Measurements from ENCODE around the gene MALT1. TPM values are rescaled to one million over a fixed set of nuclear protein-coding genes. Genes with fewer than 3 reads are reported as not detected.

MALT1 gene
- total RNA-seq, 1 donor from 2014 or later, result 14.5 TPM

GRCh38 chr18:58632552-58632951 lies 38.7 kb upstream of the MALT1 start:
- Histone ChIP-seq H3K27me3 (no peaks in the 10 kb centered on the region), H3K36me3 (no peaks in the 10 kb centered on the region), H3K9me3 (no peaks in the 10 kb centered on the region), H3K4me3 (no peak overlapping the region), H3K27ac (no peak overlapping the region), H3K4me1 (no peaks in the 10 kb centered on the region)
- DNase-seq (ENCODE audit: low spot score in 2 of 2), result no peak
- intact Hi-C loops (cut with DNase I), result no loop called here
- no peak for TF ChIP-seq CTCF (IDR thresholded peaks at IDR 0.05)

- no peak overlapping the region for H3K27ac ChIP-seq
- intact Hi-C loops (cut with DNase I), result no loop called here
- no peaks in the 10 kb centered on the region for H3K36me3 ChIP-seq
- no peaks in the 10 kb centered on the region for H3K4me1 ChIP-seq
- H3K4me3 ChIP-seq, result no peak overlapping the region
- no peaks in the 10 kb centered on the region for H3K9me3 ChIP-seq
- no peak for DNase-seq (ENCODE audit: low spot score in 2 of 2)
- no peak for TF ChIP-seq CTCF (IDR thresholded peaks at IDR 0.05)
- H3K27me3 ChIP-seq, result no peaks in the 10 kb centered on the region
Observed at GRCh38 chr18:58633874-58634273, 37.4 kb upstream of the MALT1 start.

- no peak for TF ChIP-seq CTCF (IDR thresholded peaks at IDR 0.05)
- Histone ChIP-seq H3K9me3 (no peaks in the 10 kb centered on the region), H3K4me3 (no peak overlapping the region), H3K27ac (no peak overlapping the region), H3K36me3 (no peaks in the 10 kb centered on the region), H3K4me1 (no peaks in the 10 kb centered on the region), H3K27me3 (no peaks in the 10 kb centered on the region)
- intact Hi-C loops (cut with DNase I), result no loop called here
- DNase-seq (ENCODE audit: low spot score in 2 of 2), result no peak
Observed at GRCh38 chr18:58635891-58636290, 35.4 kb upstream of the MALT1 start.

- no peak overlapping the region for H3K27ac ChIP-seq
- no peak for DNase-seq (ENCODE audit: low spot score in 2 of 2)
- H3K4me1 ChIP-seq, result no peaks in the 10 kb centered on the region
- H3K27me3 ChIP-seq, result no peaks in the 10 kb centered on the region
- no peaks in the 10 kb centered on the region for H3K36me3 ChIP-seq
- no peaks in the 10 kb centered on the region for H3K9me3 ChIP-seq
- intact Hi-C loops (cut with DNase I), result no loop called here
- TF ChIP-seq CTCF (IDR thresholded peaks at IDR 0.05), result no peak
- H3K4me3 ChIP-seq, result no peak overlapping the region
Observed at GRCh38 chr18:58637197-58637596, 34.1 kb upstream of the MALT1 start.

- intact Hi-C loops (cut with DNase I), result no loop called here
- DNase-seq (ENCODE audit: low spot score in 2 of 2), result no peak
- Histone ChIP-seq H3K4me3 (no peak overlapping the region), H3K4me1 (no peaks in the 10 kb centered on the region), H3K9me3 (no peaks in the 10 kb centered on the region), H3K27me3 (no peaks in the 10 kb centered on the region), H3K36me3 (no peaks in the 10 kb centered on the region), H3K27ac (no peak overlapping the region)
- no peak for TF ChIP-seq CTCF (IDR thresholded peaks at IDR 0.05)
Observed at GRCh38 chr18:58637946-58638345, 33.3 kb upstream of the MALT1 start.

GRCh38 chr18:58638441-58638840 lies 32.8 kb upstream of the MALT1 start:
- Histone ChIP-seq H3K27ac (no peak overlapping the region), H3K9me3 (no peaks in the 10 kb centered on the region), H3K4me3 (no peak overlapping the region), H3K4me1 (no peaks in the 10 kb centered on the region), H3K27me3 (no peaks in the 10 kb centered on the region), H3K36me3 (no peaks in the 10 kb centered on the region)
- no peak for DNase-seq (ENCODE audit: low spot score in 2 of 2)
- TF ChIP-seq CTCF (IDR thresholded peaks at IDR 0.05), result no peak
- intact Hi-C loops (cut with DNase I), result no loop called here
